Hair follicle dermal papilla cell (primary cell): ENCODE results near the gene DUT. TPM values are rescaled to one million over a fixed set of nuclear protein-coding genes. Genes with fewer than 3 reads are reported as not detected.

Experiments used
- small RNA-seq: library from RNA; depleted of rRNA; stranded (forward); fragments of <200 nt; gene quantifications from one replicate; pipeline ENCODE3, GENCODE V24; 2012
- total RNA-seq: library from RNA; depleted of rRNA; stranded (reverse); fragments of >200 nt; gene quantifications from 2 replicates; pipeline ENCODE4 v1.2.3, GENCODE V29; 2012

DUT gene
- 35.5 and 38.7 TPM in 2 replicates for total RNA-seq

DNA sequence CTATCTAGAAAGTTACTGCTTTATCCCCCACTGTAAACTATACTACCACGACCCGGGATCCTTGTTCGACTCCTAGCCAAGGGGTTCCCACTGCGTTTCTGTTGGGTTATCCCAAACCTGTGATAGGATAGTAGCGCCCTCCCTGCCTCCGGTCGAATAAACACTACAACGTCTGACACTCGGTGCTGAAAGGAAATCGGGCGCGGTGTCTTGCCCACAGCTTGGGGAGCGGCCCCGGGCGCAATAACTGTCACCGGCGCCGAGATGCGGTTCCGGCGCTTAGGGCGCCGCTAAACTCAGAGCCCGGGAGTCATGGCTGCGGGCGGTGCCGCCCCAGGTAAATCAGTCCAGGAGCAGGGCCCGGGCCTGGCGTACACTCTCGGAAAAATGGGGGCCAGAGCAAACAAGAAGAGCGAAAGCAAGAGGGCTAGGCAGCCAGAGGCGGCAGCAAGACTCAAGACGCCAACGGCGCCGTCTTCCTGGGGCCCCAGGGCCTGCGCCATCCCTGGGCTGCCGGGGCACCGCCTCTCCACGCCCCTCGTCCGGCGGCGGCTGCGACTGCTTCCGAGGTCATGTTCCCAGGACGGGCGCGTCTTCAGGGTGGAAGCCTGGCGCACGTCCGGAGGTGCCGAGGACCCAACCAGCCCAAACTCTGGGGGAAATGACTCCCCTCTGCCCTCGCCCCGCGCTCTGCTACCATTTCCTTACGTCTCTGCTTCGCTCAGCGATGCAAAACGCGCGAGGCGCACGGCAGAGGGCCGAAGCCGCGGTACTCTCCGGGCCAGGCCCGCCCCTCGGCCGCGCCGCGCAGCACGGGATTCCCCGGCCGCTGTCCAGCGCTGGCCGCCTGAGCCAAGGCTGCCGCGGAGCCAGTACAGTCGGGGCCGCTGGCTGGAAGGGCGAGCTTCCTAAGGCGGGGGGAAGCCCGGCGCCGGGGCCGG lies at the start of gene DUT:
Gene DUT (plus strand): TSS at position 575 of the 941 bp plus-strand sequence. CDS start 87 bp downstream, at position 662.

Small RNA genes lying within 50 kb of the gene (small RNA-seq; reads per million reads assigned to genes)
- not detected for gene RF00019

Other genes with a start within 250 kb of the DUT start
- 0.16 TPM in 1 of 2 replicates, not detected in the other for gene SLC24A5, start 210.4 kb upstream of the DUT start, total RNA-seq
- 2.9 and 4.1 TPM in 2 replicates for gene MYEF2, start 153.1 kb upstream of the DUT start, total RNA-seq
- gene CTXN2, start 139.8 kb upstream of the DUT start, total RNA-seq: not detected in 2 replicates
- not detected in 2 replicates for gene SLC12A1, start 125.1 kb upstream of the DUT start, total RNA-seq